ENCODE measurements around the gene WWOX. TPM values are rescaled to one million over a fixed set of nuclear protein-coding genes. Genes with fewer than 3 reads are reported as not detected.

WWOX gene
- total and polyA plus RNA-seq, 2 of the 8 experiments (the other 6 are each of a cell fraction or from before 2014, with no cell fraction given): 5.4 to 16.7 TPM

GRCh38 chr16:79202977-79203376, 1103.5 kb downstream of the WWOX start (continued):
- TF ChIP-seq TBP (IDR thresholded peaks at IDR 0.05; ENCODE audit: low read depth, low read length): no peak
- no peak for TF ChIP-seq SAP30 (IDR thresholded peaks at IDR 0.05; ENCODE audit: insufficient read depth, insufficient replicate concordance, low read length)
- no peak for TF ChIP-seq CTBP2 (IDR thresholded peaks at IDR 0.05; ENCODE audit: borderline replicate concordance, insufficient read depth, insufficient read length, low read length)
- no peak for TF ChIP-seq BACH1 (IDR thresholded peaks at IDR 0.05; ENCODE audit: low read length)
- TF ChIP-seq BCL11A (IDR thresholded peaks at IDR 0.05; ENCODE audit: low read depth in 2 of 2, low read length in 2 of 2): no peak
- TF ChIP-seq RFX5 (IDR thresholded peaks at IDR 0.05; ENCODE audit: borderline replicate concordance, low read depth, low read length): no peak
- no peak for TF ChIP-seq CHD1 (IDR thresholded peaks at IDR 0.05; ENCODE audit: low read depth, low read length)
- TF ChIP-seq ZNF274 (IDR thresholded peaks at IDR 0.05; ENCODE audit: borderline replicate concordance, extremely low read depth, low read length): no peak
- TF ChIP-seq SP4 (IDR thresholded peaks at IDR 0.05; ENCODE audit: low read length): no peak
- TF ChIP-seq GABPA (IDR thresholded peaks at IDR 0.05; ENCODE audit: borderline replicate concordance, insufficient read depth, low read length): no peak
- TF ChIP-seq SIN3A (conservative IDR thresholded peaks at IDR 0.05 in 1 of 2, IDR thresholded peaks at IDR 0.05 in 1 of 2; ENCODE audit: low read depth in 1 of 2, low read length in 2 of 2): no peak

All from H1 (cell line).